ENCODE data around the gene PLSCR3.
A peak's percentile ranks its signal among the peaks of the same experiment; 100 is the strongest.

The PLSCR3 gene

DNA sequence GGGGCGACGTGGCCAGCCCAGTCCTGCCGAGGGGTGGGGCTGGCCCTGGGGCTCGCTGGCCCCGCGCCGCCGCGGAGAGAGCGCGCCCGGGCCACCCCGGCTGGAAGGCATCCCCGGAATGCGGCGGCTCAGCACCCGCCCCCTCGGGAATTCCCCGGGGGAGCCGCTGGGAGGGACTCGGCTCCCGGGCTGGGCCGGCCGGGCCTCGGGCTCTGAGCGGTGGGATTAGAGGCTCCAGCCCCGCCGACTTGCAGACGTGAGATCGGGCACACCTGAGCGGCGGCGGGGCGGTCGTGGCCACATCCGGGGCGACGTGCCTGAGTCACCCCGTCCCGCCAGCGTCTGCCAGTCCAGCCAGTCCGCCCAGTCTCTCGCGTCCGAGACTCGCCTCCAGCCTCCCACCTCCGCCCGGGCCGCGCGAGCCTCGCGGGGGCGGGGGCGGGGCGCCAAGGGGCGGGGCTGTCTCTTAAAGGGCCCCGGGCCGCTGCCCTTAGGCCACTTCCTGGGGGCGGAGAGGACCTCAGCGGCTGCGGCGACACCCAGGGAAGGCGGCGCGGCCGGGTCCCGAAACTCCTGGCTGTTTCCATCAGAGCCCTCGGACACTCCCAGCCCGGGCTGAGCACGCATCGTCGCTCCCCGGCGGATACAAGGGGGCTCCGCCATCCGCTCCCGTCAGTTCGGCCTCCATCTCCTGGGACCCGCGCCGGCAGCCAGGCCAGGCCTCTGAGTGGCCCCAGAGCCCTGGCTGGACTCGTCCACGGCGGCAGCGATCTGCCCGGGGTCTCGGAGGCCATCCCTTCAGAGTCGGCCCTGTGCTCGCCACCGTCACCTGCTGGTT, 42.4 kb downstream of the PLSCR3 start, which contains the start of gene KCTD11:
Gene KCTD11, plus strand, starts transcription at position 498 of the 838 bp plus-strand sequence.
- DNase-seq (ENCODE audit: extremely low read depth in 1 of 2, low read depth in 1 of 2), result peak; percentile 74 to 80

DNA sequence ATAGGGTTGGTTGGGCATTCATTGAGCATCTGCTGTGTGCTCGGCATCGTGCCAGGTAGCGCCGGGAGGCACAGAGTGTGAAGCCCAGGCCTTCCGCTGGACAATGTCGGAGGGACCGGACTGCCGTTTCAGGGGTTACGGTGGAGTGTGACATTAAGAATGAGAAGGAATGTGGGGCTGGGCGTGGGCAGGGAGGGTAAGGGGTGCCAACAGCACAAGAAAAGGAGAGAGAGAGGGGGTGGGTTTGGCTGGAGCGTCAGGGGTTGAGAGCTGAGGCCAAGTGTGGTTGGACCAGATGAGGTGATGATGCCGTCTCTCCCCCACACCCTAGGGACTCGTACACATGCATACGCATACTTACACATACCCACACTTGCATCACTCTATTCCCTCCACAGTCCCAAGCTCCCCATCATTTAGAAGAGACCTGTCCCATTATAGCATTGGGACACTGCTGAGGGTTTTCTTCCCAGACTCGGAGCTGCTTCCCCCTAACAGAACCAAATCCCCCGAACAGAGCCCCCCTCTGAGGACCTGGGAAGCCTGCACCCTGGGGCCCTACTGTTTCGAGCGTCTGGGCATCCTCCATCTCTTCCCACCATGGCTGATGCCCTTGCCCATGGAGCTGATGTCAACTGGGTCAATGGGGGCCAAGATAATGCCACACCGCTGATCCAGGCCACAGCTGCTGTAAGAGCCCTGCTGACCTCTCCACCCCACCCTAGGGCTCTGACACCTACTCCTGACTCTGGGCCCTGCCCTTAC, 45.7 kb downstream of the PLSCR3 start:
- DNase-seq (ENCODE audit: extremely low read depth in 1 of 2, low read depth in 1 of 2), result no peak

DNA sequence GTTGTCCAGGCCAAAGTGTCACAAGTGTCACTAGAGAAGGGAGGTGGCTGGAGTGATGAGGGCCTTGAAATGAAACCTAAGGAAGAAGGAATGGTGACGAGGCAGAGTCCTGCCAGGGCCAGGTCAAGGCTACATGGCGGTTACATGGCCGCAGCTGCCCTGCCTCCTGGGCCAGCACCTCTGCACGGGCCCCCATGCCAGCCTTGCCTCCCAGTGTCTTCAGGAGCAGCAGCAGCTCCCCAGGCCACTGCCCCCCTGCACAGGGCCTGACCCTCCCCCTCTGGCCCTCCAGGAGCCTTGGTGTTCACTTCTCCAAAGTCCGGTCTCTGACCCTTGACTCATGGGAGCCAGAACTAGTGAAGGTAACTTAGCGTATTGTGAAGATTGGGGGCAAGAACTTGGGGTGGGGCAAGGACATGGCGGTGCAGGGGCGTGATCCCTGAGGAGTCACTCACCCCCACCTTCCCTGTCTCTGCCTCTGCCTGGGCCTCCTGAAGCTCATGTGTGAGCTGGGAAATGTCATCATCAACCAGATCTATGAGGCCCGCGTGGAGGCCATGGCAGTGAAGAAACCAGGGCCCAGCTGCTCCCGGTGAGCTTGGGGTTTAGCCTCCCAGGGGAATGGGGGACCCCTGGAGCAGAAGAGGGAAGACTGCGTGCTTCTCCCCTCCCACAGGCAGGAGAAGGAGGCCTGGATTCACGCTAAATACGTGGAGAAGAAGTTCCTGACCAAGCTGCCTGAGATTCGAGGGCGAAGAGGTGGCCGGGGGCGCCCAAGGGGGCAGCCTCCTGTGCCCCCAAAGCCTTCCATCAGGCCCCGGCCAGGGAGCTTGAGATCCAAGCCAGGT, 46.5 kb downstream of the PLSCR3 start:
- no peak for DNase-seq (ENCODE audit: extremely low read depth in 1 of 2, low read depth in 1 of 2)

DNA sequence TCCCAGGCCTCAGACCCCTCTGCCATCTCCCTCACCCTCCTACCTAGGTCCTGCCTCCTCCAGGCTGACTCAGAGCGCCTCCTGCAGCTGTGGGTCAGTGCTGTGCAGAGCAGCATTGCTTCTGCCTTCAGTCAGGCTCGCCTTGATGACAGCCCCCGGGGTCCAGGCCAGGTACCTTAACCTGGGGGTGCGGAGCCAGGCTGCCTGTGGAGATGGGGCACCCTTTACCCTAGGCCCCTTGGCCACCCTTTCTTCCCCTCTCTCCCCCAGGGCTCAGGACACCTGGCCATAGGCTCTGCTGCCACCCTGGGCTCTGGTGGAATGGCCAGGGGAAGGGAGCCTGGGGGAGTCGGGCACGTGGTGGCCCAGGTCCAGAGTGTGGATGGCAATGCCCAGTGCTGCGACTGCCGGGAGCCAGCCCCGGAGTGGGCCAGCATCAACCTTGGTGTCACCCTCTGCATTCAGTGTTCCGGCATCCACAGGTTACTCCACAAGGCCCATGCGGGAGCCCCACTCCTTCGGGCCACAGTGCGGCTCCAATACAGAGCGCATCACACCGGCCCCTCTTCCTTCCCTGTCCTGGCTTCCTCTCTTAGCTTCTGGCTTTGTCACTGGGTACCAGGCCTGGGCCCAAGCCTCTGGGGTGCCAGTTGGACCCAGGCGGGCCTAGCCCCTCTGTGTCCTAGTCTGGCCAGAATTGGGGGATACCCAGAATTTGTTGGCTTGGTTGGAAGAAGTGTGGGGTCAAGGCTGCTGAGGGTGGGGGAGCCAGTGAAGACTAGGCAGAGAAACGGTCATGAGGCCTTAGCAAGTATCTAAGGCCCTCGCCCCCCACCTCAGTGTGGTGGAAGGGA, 47.3 kb downstream of the PLSCR3 start:
- no peak for DNase-seq (ENCODE audit: extremely low read depth in 1 of 2, low read depth in 1 of 2)

DNA sequence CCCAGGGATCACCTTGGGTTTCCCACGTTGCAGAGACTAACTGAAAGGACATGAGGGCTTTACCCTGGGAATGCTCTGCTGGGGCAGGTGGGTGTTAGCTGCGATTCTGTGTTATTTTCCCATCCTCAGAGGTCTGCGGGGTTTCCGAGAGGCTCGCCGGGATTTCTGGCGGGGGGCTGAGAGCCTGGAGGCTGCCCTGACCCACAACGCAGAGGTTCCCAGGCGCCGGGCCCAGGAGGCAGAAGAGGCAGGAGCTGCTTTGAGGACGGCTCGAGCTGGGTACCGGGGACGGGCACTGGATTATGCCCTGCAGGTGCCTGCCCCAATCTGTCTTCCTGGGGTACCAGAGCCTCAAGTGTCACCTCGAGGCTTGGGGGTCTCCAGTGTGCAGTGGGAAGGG, 51.1 kb downstream of the PLSCR3 start:
- DNase-seq (ENCODE audit: extremely low read depth in 1 of 2, low read depth in 1 of 2), result no peak

DNA sequence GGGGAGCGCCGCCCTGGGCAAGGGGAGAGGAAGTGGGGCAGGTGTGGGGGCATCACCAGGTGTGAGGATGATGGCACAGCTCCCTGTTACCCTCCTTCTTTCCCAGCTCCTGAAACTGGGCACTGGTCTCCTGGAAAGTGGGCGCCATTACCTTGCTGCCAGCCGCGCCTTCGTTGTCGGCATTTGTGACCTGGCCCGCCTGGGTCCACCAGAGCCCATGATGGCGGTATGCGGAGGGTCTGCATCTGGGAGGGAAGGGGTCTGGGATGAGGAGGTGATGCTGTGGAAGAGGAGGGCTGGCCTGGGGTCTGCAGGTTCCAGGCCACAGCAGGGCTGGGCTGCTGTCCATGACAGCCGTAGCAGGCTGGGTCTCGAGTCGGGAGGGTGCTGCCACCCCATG, 52.5 kb downstream of the PLSCR3 start:
- DNase-seq (ENCODE audit: extremely low read depth in 1 of 2, low read depth in 1 of 2), result no peak

DNA sequence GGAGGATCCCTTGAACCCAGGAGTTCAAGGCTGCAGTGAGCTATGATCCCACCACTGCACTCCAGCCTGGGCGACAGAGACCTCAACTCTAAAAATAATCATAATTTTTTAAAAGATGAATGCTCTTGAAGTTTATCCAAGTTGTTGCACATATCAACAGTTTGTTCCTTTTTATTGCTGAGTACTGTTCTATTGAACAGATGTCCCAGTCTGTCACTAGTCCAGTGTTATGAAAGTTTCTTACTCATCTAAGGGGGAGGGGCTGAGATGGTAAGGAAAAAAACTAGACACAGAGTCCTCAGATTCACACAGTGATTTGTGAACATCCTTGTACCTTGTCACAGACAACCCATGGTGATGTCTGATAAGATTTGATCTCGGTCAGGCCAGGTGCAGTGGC, 54.1 kb downstream of the PLSCR3 start:
- DNase-seq (ENCODE audit: extremely low read depth in 1 of 2, low read depth in 1 of 2), result no peak

Measured in stimulated activated CD8-positive, alpha-beta memory T cell treated with anti-CD3 and anti-CD28 coated beads, Interleukin-7, amount 100 ng/mL, for 48 hours (primary cell).